GM23338 (cell line): ENCODE measurements around the gene GLTP. TPM values are rescaled to one million over a fixed set of nuclear protein-coding genes. Genes with fewer than 3 reads are reported as not detected.

Experiments
- ATAC-seq: fragments of 200-7000 bp; cut with Tn5 transposase; 3 replicates; pipeline ENCODE4 v1.9.1; 2020
- DNase-seq: peaks from one replicate; pipeline ENCODE4 v3.0.0-alpha.2; 2015; ENCODE audit warnings: low spot score
- H2AFZ ChIP-seq: fragments of 200-600 bp; sonication (generic); 2 replicates; pipeline ENCODE4 v1.8.0; 2016; ENCODE audit warnings: antibody characterized with exemption, mild to moderate bottlenecking, moderate library complexity
- H3F3A ChIP-seq: fragments of 200-600 bp; sonication (generic); replicated peaks from 2 replicates; pipeline ENCODE4 v1.8.0; 2017; ENCODE audit warnings: antibody characterized with exemption, mixed run types, low read depth
- H3K27ac ChIP-seq: fragments of 200-600 bp; sonication (generic); 2 replicates; pipeline ENCODE4 v1.6.1; 2016; ENCODE audit warnings: low read depth
- H3K27me3 ChIP-seq: fragments of 200-600 bp; sonication (generic); 2 replicates; pipeline ENCODE4 v1.8.0; 2016; ENCODE audit warnings: mild to moderate bottlenecking, mixed run types, moderate library complexity; ENCODE audit not compliant: insufficient read depth
- H3K36me3 ChIP-seq: fragments of 200-600 bp; sonication (generic); 2 replicates; pipeline ENCODE4 v1.8.0; 2016; ENCODE audit warnings: mild to moderate bottlenecking; ENCODE audit not compliant: insufficient read depth
- H3K4me1 ChIP-seq: fragments of 200-600 bp; sonication (generic); 2 replicates; pipeline ENCODE4 v1.8.0; 2016; ENCODE audit warnings: mild to moderate bottlenecking, moderate library complexity; ENCODE audit not compliant: insufficient read depth
- H3K4me2 ChIP-seq: fragments of 200-600 bp; sonication (generic); 2 replicates; pipeline ENCODE4 v1.7.1; 2017; ENCODE audit warnings: mixed run types
- H3K4me3 ChIP-seq: fragments of 200-600 bp; sonication (generic); 2 replicates; pipeline ENCODE4 v1.6.1; 2016; ENCODE audit warnings: mixed run types
- H3K79me2 ChIP-seq: fragments of 200-600 bp; sonication (generic); replicated peaks from 2 replicates; pipeline ENCODE4 v1.8.0; 2017; ENCODE audit warnings: mild to moderate bottlenecking; ENCODE audit not compliant: insufficient read depth
- H3K9me2 ChIP-seq: fragments of 200-600 bp; sonication (generic); 2 replicates; pipeline ENCODE4 v1.8.0; 2017; ENCODE audit not compliant: insufficient read depth
- H4K20me1 ChIP-seq: fragments of 200-600 bp; sonication (generic); replicated peaks from 2 replicates; pipeline ENCODE4 v1.8.0; 2017; ENCODE audit warnings: mild to moderate bottlenecking; ENCODE audit not compliant: insufficient read depth
- H3K27ac Mint-ChIP-seq: 2 replicates; pipeline ENCODE4 v1.8.0; 2020; ENCODE audit warnings: inconsistent platforms, mild to moderate bottlenecking, moderate library complexity, mixed read lengths
- H3K27me3 Mint-ChIP-seq: 3 replicates; pipeline ENCODE4 v1.8.0; 2022; ENCODE audit warnings: low read depth, mild to moderate bottlenecking, moderate library complexity, mixed read lengths, inconsistent platforms; ENCODE audit not compliant: insufficient read depth, poor library complexity
- H3K36me3 Mint-ChIP-seq: 3 replicates; pipeline ENCODE4 v1.8.0; 2021; ENCODE audit warnings: low read depth, mild to moderate bottlenecking, inconsistent platforms, moderate library complexity, mixed read lengths
- H3K4me1 Mint-ChIP-seq: 3 replicates; pipeline ENCODE4 v1.8.0; 2020; ENCODE audit warnings: mild to moderate bottlenecking, inconsistent platforms, mixed read lengths
- H3K4me3 Mint-ChIP-seq: 3 replicates; pipeline ENCODE4 v1.8.0; 2021; ENCODE audit warnings: moderate library complexity, mild to moderate bottlenecking, inconsistent platforms, mixed read lengths
- H3K9me3 Mint-ChIP-seq: 3 replicates; pipeline ENCODE4 v1.8.0; 2020; ENCODE audit warnings: moderate library complexity, mild to moderate bottlenecking, inconsistent platforms, mixed read lengths
- CTCF ChIP-seq, 2 experiments: fragments of 200-600 bp in 1 of 2; sonication (generic) in 1 of 2; conservative IDR thresholded peaks; 2 replicates each; pipeline versions ENCODE4 v1.5.1 to v1.6.1; 2016 to 2017; ENCODE audit warnings: antibody characterized with exemption in 2 of 2, low read depth in 2 of 2, mild to moderate bottlenecking in 2 of 2, moderate library complexity in 1 of 2
- EZH2 ChIP-seq: fragments of 200-600 bp; sonication (generic); IDR thresholded peaks from one replicate; pipeline ENCODE4 v1.8.0; 2017; ENCODE audit warnings: antibody characterized with exemption, mild to moderate bottlenecking, low read depth; ENCODE audit not compliant: unreplicated experiment
- EZH2phosphoT487 ChIP-seq: fragments of 200-600 bp; sonication (generic); IDR thresholded peaks from one replicate; pipeline ENCODE4 v1.8.1; 2018; ENCODE audit warnings: antibody characterized with exemption; ENCODE audit not compliant: unreplicated experiment
- JUNB ChIP-seq: IDR thresholded peaks from one replicate; pipeline ENCODE4 v1.6.1; 2016; ENCODE audit warnings: antibody characterized with exemption; ENCODE audit not compliant: unreplicated experiment
- NANOG ChIP-seq: IDR thresholded peaks from 2 replicates; pipeline ENCODE4 v1.6.1; 2016; ENCODE audit warnings: antibody characterized with exemption, borderline replicate concordance
- REST ChIP-seq: IDR thresholded peaks from one replicate; pipeline ENCODE4 v1.6.1; 2018; ENCODE audit warnings: antibody characterized with exemption; ENCODE audit not compliant: unreplicated experiment
- ZNF114 ChIP-seq: fragments of 250-450 bp; sonication (Bioruptor Pico); IDR thresholded peaks from 2 replicates; pipeline ENCODE4 v1.5.0; 2020; ENCODE audit warnings: mild to moderate bottlenecking, moderate library complexity
- ZNF331 ChIP-seq: fragments of 250-450 bp; sonication (Bioruptor Pico); IDR thresholded peaks from 2 replicates; pipeline ENCODE4 v1.5.0; 2020; ENCODE audit warnings: low read depth, mild to moderate bottlenecking, moderate library complexity
- ZNF462 ChIP-seq: fragments of 250-450 bp; sonication (Bioruptor Pico); IDR thresholded peaks from 2 replicates; pipeline ENCODE4 v1.5.0; 2020; ENCODE audit warnings: mild to moderate bottlenecking, moderate library complexity
- polyA plus RNA-seq: library from polyadenylated mRNA; unstranded; fragments of >200 nt; fragmentation: Nextera tagmentation; extraction: Ambion mirVana; gene quantifications from 2 replicates; pipeline ENCODE4 v1.2.1, GENCODE V29; 2016
- total RNA-seq: library from RNA; depleted of rRNA; stranded (reverse); fragments of >200 nt; shearing (Covaris generic); gene quantifications from 2 replicates; pipeline ENCODE4 v1.2.3, GENCODE V29; 2014

The GLTP gene
- total and polyA plus RNA-seq, 2 experiments from 2014 or later = 26.5 to 30.2 TPM

DNA sequence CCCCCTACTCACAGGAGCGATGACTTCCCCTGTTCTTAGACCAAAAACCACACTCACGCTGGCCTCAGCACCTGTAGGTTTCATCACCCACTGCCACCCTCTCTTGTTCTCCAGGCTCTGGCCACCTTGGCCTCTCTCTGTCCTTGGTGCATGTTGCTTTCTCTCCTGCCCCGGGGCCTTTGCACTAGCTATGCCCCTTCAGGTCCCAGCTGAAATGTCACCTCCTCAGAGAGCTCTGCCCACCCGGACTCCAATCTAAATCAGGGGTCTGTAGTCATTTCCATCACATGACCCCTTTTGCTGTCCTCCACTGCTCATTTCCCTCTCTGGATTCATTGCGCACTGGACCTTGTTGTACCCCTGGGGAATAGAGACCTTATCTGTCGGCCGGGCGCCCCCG is 39.0 kb downstream of the GLTP start:
- H3K27me3 ChIP-seq = no peaks in the 10 kb centered on the region
- H2AFZ ChIP-seq = no peak overlapping the region
- DNase-seq (peak; percentile 30), ATAC-seq (no peak)
- Mint-ChIP-seq H3K4me3 (no peak overlapping the region), H3K36me3 (no peaks in the 10 kb centered on the region), H3K27ac (no peak overlapping the region), H3K4me1 (peaks cover 13% of the 10 kb centered on the region), H3K27me3 (peaks cover 26% of the 10 kb centered on the region), H3K9me3 (no peaks in the 10 kb centered on the region; the same call in 2 of the 3 replicates)
- no peaks in the 10 kb centered on the region for H4K20me1 ChIP-seq
- H3K4me2 ChIP-seq = no peak overlapping the region
- H3K9me2 ChIP-seq = no peaks in the 10 kb centered on the region
- H3K36me3 ChIP-seq = no peaks in the 10 kb centered on the region
- TF ChIP-seq EZH2 (no peak), CTCF (conservative IDR thresholded peaks at IDR 0.05; ENCODE audit: low read depth in 2 of 2) (peak; percentile 26 to 46)
- no peak overlapping the region for H3K4me3 ChIP-seq
- H3K27ac ChIP-seq = no peak overlapping the region
- no peaks in the 10 kb centered on the region for H3F3A ChIP-seq
- H3K4me1 ChIP-seq = no peaks in the 10 kb centered on the region; the same call in 1 of the 2 replicates
- H3K79me2 ChIP-seq = no peaks in the 10 kb centered on the region

- ATAC-seq (peak; percentile 30), DNase-seq (peak; percentile 66)
- no peak overlapping the region for H3K4me2 ChIP-seq
- H3K4me1 ChIP-seq = no peaks in the 10 kb centered on the region; the same call in 1 of the 2 replicates
- Mint-ChIP-seq H3K27ac (no peak overlapping the region), H3K4me3 (no peak overlapping the region), H3K4me1 (peaks cover 13% of the 10 kb centered on the region), H3K27me3 (peaks cover 25% of the 10 kb centered on the region), H3K9me3 (no peaks in the 10 kb centered on the region; the same call in 2 of the 3 replicates), H3K36me3 (no peaks in the 10 kb centered on the region)
- H3K4me3 ChIP-seq = no peak overlapping the region
- no peaks in the 10 kb centered on the region for H4K20me1 ChIP-seq
- H3F3A ChIP-seq = no peaks in the 10 kb centered on the region
- no peaks in the 10 kb centered on the region for H3K9me2 ChIP-seq
- no peaks in the 10 kb centered on the region for H3K79me2 ChIP-seq
- H3K36me3 ChIP-seq = no peaks in the 10 kb centered on the region
- H3K27ac ChIP-seq = no peak overlapping the region
- no peaks in the 10 kb centered on the region for H3K27me3 ChIP-seq
- no peak overlapping the region for H2AFZ ChIP-seq
- TF ChIP-seq ZNF331 (CRISPR knock-in tag) (no peak), JUNB (no peak), NANOG (no peak), EZH2phosphoT487 (no peak), EZH2 (no peak), ZNF114 (no peak), REST (no peak), ZNF462 (CRISPR knock-in tag) (no peak)
These were observed 39.9 kb downstream of the GLTP start for GRCh38 chr12:109840305-109841074.
